Colon (tissue), 2 donors: Measurements from ENCODE around the gene HARS2.
"Not testable (repeated sequence)": the region's sequence is repeated elsewhere in the genome, so short reads cannot be mapped to it uniquely, and the experiment has no call there.

ENCODE experiments used
- FAIRE-seq: peaks from 2 replicates; lab custom pipeline; 2012; peaks lifted over from hg19 to GRCh38; lab: Jason Lieb, UNC
- donor health status: control.
- donor health status: control.

HARS2 gene

DNA sequence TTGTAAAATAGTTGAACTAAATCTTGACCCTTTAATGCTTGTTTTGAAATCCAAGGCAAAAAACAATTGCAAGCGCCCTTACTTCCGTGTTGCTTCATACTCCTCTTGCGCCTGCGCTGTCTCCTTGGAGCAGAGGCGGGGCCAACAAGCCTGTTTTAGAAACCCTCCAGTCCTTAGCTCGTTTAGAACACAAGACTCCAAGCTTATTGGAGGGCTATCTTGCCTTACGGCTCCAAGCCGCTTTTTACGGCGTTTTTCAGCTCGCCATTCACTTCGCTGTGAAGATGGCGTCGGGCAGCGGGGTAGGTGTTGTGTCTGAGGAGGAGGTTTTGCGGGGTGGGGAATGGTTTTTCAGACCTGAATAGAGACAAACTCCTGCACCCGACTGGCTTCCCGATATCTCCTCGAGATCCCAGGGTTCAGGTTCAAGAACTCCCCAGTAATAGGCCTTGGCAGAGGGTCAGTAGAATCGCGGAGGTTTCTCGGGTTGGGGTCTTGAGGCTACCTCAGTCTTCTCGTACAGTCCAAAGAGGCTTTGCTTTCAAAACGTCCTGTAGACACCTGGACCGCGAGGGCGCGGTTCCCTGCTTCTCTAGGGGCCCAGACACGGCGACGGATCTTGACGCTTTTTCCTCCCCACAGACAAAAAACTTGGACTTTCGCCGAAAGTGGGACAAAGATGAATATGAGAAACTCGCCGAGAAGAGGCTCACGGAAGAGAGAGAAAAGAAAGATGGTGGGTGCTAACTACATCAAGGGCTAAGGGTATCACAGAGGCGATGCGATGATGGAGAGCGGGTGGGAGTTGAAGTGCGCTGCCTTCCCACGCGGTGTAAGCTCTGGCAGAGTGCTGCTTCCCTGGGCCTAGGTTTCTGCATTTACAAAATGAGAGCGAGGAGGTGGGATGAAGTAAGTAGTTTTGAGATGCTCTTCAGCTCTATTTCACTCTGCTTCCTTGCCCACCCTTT, 9.2 kb downstream of the HARS2 start, which contains the start of gene ZMAT2:
Gene ZMAT2, plus strand, starts transcription at position 271 of the 968 bp plus-strand sequence. Its CDS starts 14 bp downstream, at position 285.
- FAIRE-seq, result peak; percentile 87

DNA sequence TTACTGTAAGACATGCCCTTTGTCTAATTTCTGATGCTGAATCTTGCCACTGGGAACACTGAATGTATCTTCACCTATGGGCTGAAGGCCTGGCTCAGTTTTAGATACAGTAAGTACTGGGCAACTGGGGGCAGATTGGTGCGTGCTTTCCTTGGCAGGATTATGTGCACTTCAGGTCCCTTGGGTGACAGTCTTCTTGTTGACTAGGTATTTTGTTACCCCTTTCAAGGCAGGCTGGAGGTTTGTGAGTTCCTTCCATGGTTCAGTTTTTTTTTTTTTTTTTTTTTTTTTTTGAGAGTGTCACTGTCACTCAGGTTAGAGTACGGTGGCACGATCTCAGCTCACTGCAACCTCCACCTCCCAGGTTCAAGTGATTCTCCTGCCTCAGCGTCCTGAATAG, 16.6 kb downstream of the HARS2 start:
- FAIRE-seq, result no peak

DNA sequence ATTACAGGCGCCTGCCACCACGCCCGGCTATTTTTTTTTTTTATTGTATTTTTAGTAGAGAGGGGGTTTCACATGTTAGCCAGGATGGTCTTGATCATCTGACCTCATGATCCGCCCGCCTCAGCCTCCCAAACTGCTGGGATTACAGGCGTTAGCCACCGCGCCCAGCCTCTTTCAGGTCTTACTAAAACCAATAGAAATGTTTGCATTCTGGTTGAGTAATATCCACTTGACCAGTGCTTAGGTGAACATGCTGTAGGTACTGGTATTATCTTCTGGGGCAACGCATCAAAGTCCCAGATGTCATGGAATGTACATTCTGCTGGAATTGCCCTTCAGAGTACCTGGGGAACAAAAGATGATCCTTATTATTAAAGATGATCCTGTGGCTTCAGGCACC, 17.5 kb downstream of the HARS2 start:
- FAIRE-seq, result not testable (repeated sequence)

DNA sequence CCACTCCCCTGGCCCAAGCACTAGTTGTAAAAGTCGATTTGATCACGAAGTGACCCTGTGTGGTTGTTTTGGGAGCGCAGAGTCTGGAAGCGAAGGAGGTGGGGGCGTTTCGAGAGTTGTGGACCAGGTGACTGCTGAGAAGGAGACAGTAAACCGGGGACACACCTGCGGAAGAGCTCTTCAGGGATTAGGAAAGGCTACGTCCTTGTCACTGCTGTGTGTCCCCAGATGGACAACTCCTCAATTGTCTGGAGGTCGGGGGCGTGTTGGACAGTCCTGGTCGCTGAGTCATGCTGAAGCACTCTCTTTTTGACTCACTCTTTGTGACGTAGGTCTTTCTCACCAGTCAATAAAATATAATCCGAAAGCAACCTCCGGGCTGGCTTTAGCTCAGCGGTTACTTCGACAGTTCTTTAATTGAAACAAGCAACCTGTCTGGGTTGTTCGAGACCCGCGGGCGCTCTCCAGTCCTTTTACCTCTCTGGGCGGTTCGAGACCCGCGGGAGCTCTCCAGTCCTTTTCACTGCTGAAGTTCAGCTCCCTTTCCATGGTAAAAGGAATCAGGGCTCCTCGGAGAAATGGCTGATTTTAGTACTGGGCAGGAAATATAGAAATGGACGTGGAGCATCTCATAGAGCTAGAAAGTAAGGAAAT, 19.8 kb downstream of the HARS2 start:
- peak; percentile 47 for FAIRE-seq

DNA sequence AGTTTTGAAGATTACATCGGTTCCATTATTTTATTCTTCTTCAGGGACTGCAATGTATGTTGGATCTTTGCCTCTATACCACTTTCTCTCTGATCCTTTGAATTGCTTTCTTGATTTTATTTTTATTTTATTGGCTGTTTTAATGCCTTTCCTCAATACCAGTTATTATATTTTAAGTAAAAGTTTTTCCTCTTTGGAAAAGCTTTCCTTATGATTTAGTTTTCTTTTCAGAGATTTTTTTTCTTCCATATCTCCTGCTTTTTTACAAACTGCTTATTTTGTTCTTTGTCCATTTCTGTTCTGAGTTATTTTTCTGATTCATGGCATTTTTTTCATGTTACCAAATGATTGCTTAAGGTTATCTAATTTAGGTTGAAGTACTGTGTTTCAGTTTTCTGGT, 20.5 kb downstream of the HARS2 start:
- FAIRE-seq, result no peak

DNA sequence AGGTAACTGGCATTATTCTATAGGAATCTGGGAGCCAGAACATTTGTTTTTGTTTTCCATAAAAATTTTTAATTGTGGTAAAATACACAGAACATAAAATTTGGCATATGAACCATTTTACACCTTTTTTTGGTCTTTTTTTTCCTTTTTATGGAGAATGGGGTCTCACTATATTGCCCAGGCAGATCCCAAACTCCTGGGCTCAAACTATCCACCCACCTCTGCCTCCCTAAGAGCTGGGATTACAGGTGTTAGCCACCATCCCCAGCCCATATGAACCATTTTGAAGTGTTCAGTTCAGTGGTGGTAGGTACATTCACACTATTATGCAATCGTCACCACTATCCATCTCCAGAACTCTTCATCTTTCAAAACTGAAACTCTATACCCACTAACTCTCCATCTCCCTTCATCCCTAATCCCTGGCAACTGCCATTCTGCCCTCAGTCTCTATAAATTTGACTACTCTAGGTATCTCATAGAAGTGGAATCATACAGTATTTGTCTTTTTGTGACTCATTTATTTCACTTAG, 22.4 kb downstream of the HARS2 start:
- FAIRE-seq, result no peak

DNA sequence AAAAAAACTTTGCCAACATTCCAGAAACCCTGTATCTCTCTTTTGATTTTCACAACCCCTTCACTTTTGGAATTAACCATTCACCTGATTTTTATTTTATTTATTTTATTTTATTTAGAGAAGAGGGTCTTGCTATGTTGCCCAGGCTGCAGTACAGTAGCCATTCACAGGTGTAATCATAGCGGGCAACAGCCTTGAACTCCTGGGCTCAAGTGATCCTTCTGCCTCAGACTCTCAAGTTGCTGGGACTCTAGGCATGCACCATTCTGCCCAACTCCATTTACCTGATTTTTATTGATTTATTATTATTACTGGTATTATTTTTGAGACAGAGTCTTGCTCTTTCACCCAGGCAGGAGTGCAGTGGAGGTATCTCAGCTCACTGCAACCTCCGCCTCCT, 25.0 kb downstream of the HARS2 start:
- not testable (repeated sequence) for FAIRE-seq

DNA sequence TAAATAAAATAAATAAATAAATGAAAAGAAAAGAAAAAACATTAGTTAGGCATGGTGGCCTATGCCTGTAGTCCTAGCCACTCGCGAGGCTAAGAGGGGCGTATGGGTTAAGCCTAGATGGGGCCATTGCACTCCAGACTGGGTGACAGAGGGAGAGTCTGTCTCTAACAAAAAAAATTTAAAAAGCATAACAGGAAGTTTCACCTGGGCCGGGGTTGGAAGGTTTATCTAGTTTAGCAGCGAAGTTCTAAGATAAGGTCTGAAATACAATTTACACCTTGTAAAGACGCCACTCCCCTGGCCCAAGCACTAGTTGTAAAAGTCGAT, 27.0 kb downstream of the HARS2 start:
- FAIRE-seq, result no peak

GRCh38 chr5:140720738-140721137, 29.5 kb downstream of the HARS2 start:
- FAIRE-seq, result not testable (repeated sequence)

DNA sequence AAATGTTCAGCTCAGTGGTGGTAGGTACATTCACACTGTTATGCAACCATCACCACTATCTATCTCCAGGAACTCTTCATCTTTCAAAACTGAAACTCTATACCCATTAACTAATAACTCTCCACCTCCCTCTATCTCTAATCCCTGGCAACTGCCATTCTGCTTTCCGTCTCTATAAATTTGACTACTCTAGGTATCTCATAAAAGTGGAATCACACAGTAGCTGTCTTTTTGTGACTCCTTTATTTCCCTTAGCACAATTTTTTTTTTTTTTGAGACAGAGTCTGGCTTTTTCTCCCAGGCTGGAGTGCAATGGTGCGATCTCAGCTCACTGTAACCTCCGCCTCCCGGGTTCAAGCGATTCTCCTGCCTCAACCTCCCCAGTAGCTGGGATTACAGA, 30.1 kb downstream of the HARS2 start:
- not testable (repeated sequence) for FAIRE-seq

DNA sequence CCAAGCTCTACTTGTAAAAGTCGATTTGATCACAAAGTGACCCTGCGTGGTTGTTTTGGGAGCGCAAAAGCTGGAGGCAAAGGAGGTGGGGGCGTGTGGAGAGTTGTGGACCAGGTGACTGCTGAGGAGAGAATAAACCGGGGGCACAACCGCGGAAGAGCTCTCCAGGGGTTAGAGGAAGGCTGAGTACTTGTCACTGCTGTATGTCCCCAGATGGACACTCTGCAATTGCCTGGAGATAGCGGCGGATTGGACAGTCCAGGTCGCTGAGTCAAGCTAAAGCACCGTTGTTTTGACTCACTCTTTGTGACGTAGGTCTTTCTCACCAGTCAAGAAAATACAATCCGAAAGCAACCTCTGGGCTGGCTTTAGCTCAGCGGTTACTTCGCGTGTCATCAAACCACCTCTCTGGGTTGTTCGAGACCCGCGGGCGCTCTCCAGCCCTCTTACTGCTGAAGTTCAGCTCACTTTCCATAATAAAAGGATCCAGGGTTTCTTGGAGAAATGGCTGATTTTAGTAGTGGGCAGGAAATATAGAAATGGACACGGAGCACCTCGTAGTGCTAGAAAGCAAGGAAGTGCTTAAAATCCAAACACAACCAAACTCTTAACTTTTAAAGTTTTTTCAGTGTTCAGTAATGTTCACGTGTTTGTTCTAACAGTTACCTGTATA, 34.7 kb downstream of the HARS2 start:
- no peak for FAIRE-seq

GRCh38 chr5:140733098-140733497, 41.8 kb downstream of the HARS2 start:
- no peak for FAIRE-seq

DNA sequence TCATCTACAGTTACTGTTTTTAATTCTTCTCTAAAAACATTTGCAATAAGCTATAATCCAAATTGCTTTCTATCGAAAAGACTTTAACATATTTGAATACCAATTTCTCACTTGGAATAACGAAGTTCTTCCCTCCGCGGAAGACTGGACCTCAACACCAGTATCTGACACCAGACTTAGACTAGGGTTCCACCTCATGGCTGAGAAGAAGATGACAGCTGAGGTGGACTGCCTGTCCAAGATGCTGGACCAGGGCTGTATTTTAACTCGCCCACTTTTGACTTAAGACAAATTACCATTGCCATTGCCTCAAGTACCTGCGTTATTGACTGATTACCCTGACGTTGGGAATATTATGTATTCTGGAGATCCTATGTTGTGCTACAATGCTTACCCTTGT, 43.1 kb downstream of the HARS2 start:
- FAIRE-seq, result no peak

DNA sequence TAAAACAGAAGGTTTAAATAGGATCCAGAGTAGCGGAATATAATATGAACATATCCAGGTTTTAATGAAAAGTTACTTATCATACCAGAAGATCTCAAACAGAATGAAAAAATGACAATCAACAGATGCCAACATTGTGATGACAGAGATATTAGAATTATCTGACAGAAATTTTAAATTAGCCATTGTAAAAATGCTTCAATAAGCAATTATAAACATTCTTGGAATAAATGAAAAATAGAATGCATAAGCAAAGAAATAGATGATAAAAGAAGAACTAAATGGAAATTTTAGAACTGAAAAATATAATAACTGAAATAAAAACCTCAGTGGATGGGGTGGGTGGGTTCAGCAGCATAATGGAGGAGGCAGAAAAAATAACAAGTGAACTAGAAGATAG, 46.2 kb downstream of the HARS2 start:
- no peak for FAIRE-seq

DNA sequence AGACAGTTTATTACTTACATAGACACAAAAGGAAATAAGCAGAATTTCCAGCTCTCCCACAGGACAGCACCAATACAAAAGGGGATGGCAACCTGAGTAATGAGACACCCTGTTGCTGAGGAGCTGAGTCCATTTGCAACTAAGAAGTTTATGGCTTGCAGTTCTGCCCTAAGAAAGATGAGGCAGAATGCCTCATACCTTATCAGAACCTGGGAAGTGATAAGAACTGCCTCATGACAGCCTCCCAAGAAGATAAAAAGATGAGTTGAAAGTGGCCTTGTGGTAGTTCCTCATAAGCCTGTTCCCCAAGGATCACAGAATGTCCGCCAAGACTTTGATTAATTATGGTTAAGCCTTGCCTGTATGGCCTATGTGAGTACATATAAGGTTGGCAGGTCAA, 50.7 kb downstream of the HARS2 start:
- no peak for FAIRE-seq
